Endothelial cell (in vitro differentiated cells): ENCODE measurements around the gene POU2AF1. TPM values are rescaled to one million over a fixed set of nuclear protein-coding genes. Genes with fewer than 3 reads are reported as not detected.

Experiments used
- DNase-seq: peaks from one replicate; pipeline ENCODE4 v3.0.0; 2021; ENCODE audit warnings: low spot score
- H3K27ac Mint-ChIP-seq: one replicate; pipeline ENCODE4 v1.8.0; 2021; ENCODE audit warnings: mixed read lengths, inconsistent platforms; ENCODE audit not compliant: unreplicated experiment
- H3K27me3 Mint-ChIP-seq: one replicate; pipeline ENCODE4 v1.8.0; 2021; ENCODE audit warnings: mild to moderate bottlenecking, moderate library complexity, mixed read lengths, inconsistent platforms; ENCODE audit not compliant: unreplicated experiment
- H3K36me3 Mint-ChIP-seq: one replicate; pipeline ENCODE4 v1.8.0; 2021; ENCODE audit warnings: mild to moderate bottlenecking, low read depth, mixed read lengths, inconsistent platforms; ENCODE audit not compliant: unreplicated experiment
- H3K4me1 Mint-ChIP-seq: one replicate; pipeline ENCODE4 v1.8.0; 2021; ENCODE audit warnings: mild to moderate bottlenecking, mixed read lengths, inconsistent platforms; ENCODE audit not compliant: unreplicated experiment
- H3K4me3 Mint-ChIP-seq: one replicate; pipeline ENCODE4 v1.8.0; 2021; ENCODE audit warnings: mild to moderate bottlenecking, mixed read lengths, inconsistent platforms; ENCODE audit not compliant: unreplicated experiment
- H3K9me3 Mint-ChIP-seq: one replicate; pipeline ENCODE4 v1.8.0; 2021; ENCODE audit warnings: mixed read lengths, inconsistent platforms; ENCODE audit not compliant: unreplicated experiment
- total RNA-seq: library from RNA; stranded (reverse); fragmentation: NEBNext Ultra II Directional; extraction: Animal tissue kit (Norgen Biotek cat#: 25700); gene quantifications from one replicate; pipeline ENCODE4 v1.2.1, GENCODE V29; 2021; ENCODE audit not compliant: unreplicated experiment
- TF ChIP-seq, protein P1 (sequence below): fragments of 200-600 bp; sonication (generic); IDR thresholded peaks from one replicate; pipeline ENCODE4 v1.5.0; 2021; ENCODE audit warnings: antibody characterized with exemption; ENCODE audit not compliant: unreplicated experiment

POU2AF1 gene
- total RNA-seq, 1 donor from 2014 or later: not detected

DNA sequence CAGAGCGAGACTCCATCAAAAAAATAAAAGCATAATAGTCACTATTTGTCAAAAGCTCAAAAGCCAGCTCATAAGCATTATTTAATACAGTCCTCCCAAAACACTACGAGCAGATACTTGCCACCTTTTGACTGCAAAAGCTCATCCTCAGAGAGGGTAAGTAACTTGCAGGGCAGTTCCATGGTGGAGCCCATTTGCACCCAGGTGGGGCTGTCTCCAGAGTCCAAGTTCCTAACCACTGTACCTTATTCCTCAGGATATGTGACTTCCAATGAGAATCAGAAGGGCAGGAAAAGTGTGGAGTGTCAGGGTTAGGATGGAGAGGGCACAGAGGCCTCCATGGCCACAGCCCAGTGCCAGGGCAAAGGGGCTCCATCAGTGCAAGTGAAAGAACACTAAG lies 28.6 kb upstream of the POU2AF1 start:
- Mint-ChIP-seq H3K27me3 (peaks cover 4% of the 10 kb centered on the region), H3K4me3 (no peak overlapping the region), H3K9me3 (no peaks in the 10 kb centered on the region), H3K36me3 (no peaks in the 10 kb centered on the region), H3K27ac (no peak overlapping the region), H3K4me1 (no peaks in the 10 kb centered on the region)
- DNase-seq: no peak
- TF ChIP-seq, protein P1, sequence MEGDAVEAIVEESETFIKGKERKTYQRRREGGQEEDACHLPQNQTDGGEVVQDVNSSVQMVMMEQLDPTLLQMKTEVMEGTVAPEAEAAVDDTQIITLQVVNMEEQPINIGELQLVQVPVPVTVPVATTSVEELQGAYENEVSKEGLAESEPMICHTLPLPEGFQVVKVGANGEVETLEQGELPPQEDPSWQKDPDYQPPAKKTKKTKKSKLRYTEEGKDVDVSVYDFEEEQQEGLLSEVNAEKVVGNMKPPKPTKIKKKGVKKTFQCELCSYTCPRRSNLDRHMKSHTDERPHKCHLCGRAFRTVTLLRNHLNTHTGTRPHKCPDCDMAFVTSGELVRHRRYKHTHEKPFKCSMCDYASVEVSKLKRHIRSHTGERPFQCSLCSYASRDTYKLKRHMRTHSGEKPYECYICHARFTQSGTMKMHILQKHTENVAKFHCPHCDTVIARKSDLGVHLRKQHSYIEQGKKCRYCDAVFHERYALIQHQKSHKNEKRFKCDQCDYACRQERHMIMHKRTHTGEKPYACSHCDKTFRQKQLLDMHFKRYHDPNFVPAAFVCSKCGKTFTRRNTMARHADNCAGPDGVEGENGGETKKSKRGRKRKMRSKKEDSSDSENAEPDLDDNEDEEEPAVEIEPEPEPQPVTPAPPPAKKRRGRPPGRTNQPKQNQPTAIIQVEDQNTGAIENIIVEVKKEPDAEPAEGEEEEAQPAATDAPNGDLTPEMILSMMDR: no peak

DNA sequence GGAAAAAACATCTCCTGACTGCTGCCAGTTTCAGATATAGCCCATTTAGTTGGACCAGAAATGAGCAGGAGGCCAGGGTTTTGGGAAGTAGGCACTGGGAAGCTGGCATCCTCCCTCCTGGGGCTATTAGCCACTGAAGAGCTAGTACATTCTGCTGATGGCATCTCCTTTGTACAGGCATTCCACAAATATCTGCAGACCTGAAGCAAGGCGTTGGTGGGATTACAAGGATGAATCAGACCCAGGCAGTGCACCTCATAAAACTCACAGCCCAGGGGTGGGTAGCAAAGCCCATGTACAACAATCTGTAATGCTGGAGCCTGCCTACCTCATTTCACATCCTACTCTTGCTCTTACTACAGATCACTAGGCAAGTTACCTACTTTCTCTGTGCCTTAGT lies 27.5 kb upstream of the POU2AF1 start:
- DNase-seq: no peak
- H3K9me3 Mint-ChIP-seq: no peaks in the 10 kb centered on the region
- TF ChIP-seq, protein P1: no peak
- no peaks in the 10 kb centered on the region for H3K36me3 Mint-ChIP-seq
- no peaks in the 10 kb centered on the region for H3K4me1 Mint-ChIP-seq
- H3K4me3 Mint-ChIP-seq: no peak overlapping the region
- H3K27me3 Mint-ChIP-seq: peaks cover 4% of the 10 kb centered on the region
- no peak overlapping the region for H3K27ac Mint-ChIP-seq

DNA sequence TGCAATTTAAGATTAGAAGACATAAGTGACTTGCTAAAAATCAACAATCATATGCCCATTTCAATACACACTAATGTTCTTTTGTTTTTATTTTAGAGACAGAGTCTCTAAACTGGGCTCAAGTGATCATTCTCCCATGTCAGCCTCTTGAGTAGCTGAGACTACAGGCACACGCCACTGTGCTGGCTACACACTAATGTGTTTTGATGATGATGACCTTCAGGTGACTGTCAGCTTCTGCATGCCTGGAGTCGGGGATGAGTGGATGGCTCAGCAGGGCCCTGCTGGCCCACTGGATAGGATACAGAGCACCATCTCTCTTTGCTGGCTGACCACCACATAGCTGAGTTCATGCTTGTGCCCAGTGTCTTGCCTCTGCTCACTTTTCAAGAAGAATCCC lies 27.0 kb upstream of the POU2AF1 start:
- no peaks in the 10 kb centered on the region for H3K9me3 Mint-ChIP-seq
- H3K4me1 Mint-ChIP-seq: no peaks in the 10 kb centered on the region
- H3K27ac Mint-ChIP-seq: no peak overlapping the region
- peaks cover 3% of the 10 kb centered on the region for H3K27me3 Mint-ChIP-seq
- no peak for DNase-seq
- H3K4me3 Mint-ChIP-seq: no peak overlapping the region
- H3K36me3 Mint-ChIP-seq: no peaks in the 10 kb centered on the region
- TF ChIP-seq, protein P1: no peak

DNA sequence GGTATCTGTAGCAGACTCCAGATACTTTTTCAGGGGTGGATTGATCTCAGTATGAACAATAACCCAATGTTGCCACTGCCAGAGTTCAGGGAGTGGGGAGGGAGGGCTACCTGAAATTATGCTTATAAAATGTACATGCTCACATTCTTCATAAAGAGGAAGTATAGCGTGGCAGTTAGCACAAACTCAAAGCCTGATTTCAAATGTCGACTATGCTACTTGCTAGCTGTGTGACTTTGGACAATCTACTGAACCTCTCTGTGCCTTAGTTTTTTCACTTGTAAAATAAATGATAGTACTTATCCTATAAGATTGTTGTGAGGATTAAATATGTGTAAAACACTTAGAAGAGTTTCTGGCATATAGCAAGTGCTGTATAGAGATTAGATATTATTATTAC lies 26.5 kb upstream of the POU2AF1 start:
- no peak for DNase-seq
- no peaks in the 10 kb centered on the region for H3K4me1 Mint-ChIP-seq
- H3K9me3 Mint-ChIP-seq: no peaks in the 10 kb centered on the region
- peaks cover 3% of the 10 kb centered on the region for H3K27me3 Mint-ChIP-seq
- H3K27ac Mint-ChIP-seq: no peak overlapping the region
- H3K36me3 Mint-ChIP-seq: no peaks in the 10 kb centered on the region
- TF ChIP-seq, protein P1: no peak
- no peak overlapping the region for H3K4me3 Mint-ChIP-seq

DNA sequence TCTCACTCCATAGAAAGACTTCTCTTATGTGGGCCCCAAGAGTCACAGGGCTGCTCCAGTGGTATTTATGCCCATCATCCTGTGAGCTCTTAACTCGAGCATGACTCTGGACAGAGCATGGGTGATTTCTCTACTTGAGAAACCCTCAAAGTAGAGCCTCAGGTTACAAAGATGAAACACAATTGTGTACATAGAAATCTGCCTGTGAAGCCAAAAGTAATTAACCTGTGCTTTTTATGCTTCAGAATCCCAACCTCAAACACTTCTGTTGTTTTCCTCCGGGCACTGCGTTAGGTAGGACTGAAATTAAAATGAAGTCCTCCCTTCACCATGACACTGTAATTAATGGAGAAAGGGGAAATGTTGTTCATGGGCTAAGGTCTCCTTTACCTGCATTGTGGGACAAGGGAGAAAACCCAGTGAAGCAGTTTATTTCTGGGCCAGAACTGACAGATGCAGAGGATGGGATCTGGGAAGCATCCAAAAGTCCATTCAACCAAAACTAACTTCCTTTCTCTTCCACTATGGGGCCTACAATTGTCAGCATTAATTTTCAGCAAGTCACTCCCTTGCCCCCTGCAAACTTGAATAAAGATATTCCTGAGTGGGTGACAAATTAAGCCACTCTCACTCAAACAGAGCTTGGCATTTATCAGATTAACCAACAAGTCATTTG lies 24.1 kb upstream of the POU2AF1 start:
- H3K36me3 Mint-ChIP-seq: no peaks in the 10 kb centered on the region
- peaks cover 3% of the 10 kb centered on the region for H3K27me3 Mint-ChIP-seq
- H3K27ac Mint-ChIP-seq: no peak overlapping the region
- H3K9me3 Mint-ChIP-seq: no peaks in the 10 kb centered on the region
- TF ChIP-seq, protein P1: no peak
- H3K4me1 Mint-ChIP-seq: no peaks in the 10 kb centered on the region
- DNase-seq: no peak
- H3K4me3 Mint-ChIP-seq: no peak overlapping the region
